ENCODE data around the gene ENG. TPM values are rescaled to one million over a fixed set of nuclear protein-coding genes. Genes with fewer than 3 reads are reported as not detected.

ENG gene
- polyA plus RNA-seq, 3 donors: 15.7 to 26.0 (median 17.9) TPM

GRCh38 chr9:127813686-127814226 is 40.7 kb downstream of the ENG start:
- peaks cover 56 to 71% of the 10 kb centered on the region in 2 donors for H3K36me3 Mint-ChIP-seq

GRCh38 chr9:127812936-127813675 is 41.4 kb downstream of the ENG start:
- Mint-ChIP-seq H3K36me3 (peaks cover 52 to 70% of the 10 kb centered on the region in 2 donors), H3K27me3 (ENCODE audit: low read depth in 3 of 3) (peaks cover 0 to 4% (median 1%) of the 10 kb centered on the region in 3 donors), H3K27ac (peak overlapping the region in 1 of 7 donors; percentile 66), H3K9me3 (no peaks in the 10 kb centered on the region), H3K4me3 (no peak overlapping the region), H3K4me1 (peaks cover 3% of the 10 kb centered on the region)
- Histone ChIP-seq H3K27me3 (ENCODE audit: control insufficient read depth in 2 of 2, insufficient read depth in 2 of 2, low read length in 2 of 2) (no peaks in the 10 kb centered on the region), H3K4me3 (replicated peaks in 1 of 3; ENCODE audit: low read depth in 2 of 3, low read length in 3 of 3) (no peak overlapping the region), H3K9ac (ENCODE audit: insufficient read depth, low read length, poor library complexity, severe bottlenecking) (no peak overlapping the region), H3K4me1 (ENCODE audit: control insufficient read depth in 1 of 2, insufficient read depth in 2 of 2, low read length in 2 of 2) (no peaks in the 10 kb centered on the region), H3K36me3 (replicated peaks in 1 of 2; ENCODE audit: control insufficient read depth in 1 of 2, insufficient read depth in 2 of 2, low read length in 2 of 2) (peaks cover 67 to 80% of the 10 kb centered on the region in 2 donors), H4K20me1 (ENCODE audit: insufficient read depth, low read length) (no peaks in the 10 kb centered on the region), H3K27ac (ENCODE audit: low read depth in 1 of 2, low read length in 2 of 2) (peak overlapping the region in 1 of 2 donors; percentile 14), H3K79me2 (ENCODE audit: insufficient read depth, low read length) (no peaks in the 10 kb centered on the region), H2AFZ (ENCODE audit: insufficient read depth, low read depth, low read length, poor library complexity, severe bottlenecking) (no peak overlapping the region), H3K4me2 (replicated peaks; ENCODE audit: extremely low read depth, low read length, poor library complexity, severe bottlenecking) (no peak overlapping the region), H3K9me3 (replicated peaks in 1 of 2; ENCODE audit: control insufficient read depth in 1 of 2, insufficient read depth in 1 of 2, low read length in 2 of 2) (no peaks in the 10 kb centered on the region)
- WGBS (ENCODE audit: insufficient coverage): 93% methylated on average over 17 of the region's 19 CpGs
- intact Hi-C loops (cut with micrococcal nuclease): no loop called here
- no peak for TF ChIP-seq CTCF (IDR thresholded peaks at IDR 0.05)
- no peak for DNase-seq

More at GRCh38 chr9:127813686-127814226, 40.7 kb downstream of the ENG start:
- Histone ChIP-seq H4K20me1 (ENCODE audit: insufficient read depth, low read length) (no peaks in the 10 kb centered on the region), H2AFZ (ENCODE audit: insufficient read depth, low read depth, low read length, poor library complexity, severe bottlenecking) (no peak overlapping the region), H3K27me3 (ENCODE audit: control insufficient read depth in 2 of 2, insufficient read depth in 2 of 2, low read length in 2 of 2) (no peaks in the 10 kb centered on the region), H3K79me2 (ENCODE audit: insufficient read depth, low read length) (no peaks in the 10 kb centered on the region), H3K4me1 (ENCODE audit: control insufficient read depth in 1 of 2, insufficient read depth in 2 of 2, low read length in 2 of 2) (no peaks in the 10 kb centered on the region), H3K9ac (ENCODE audit: insufficient read depth, low read length, poor library complexity, severe bottlenecking) (no peak overlapping the region), H3K4me3 (replicated peaks in 1 of 3; ENCODE audit: low read depth in 2 of 3, low read length in 3 of 3) (no peak overlapping the region), H3K9me3 (replicated peaks in 1 of 2; ENCODE audit: control insufficient read depth in 1 of 2, insufficient read depth in 1 of 2, low read length in 2 of 2) (no peaks in the 10 kb centered on the region), H3K27ac (ENCODE audit: low read depth in 1 of 2, low read length in 2 of 2) (peak overlapping the region in 1 of 2 donors; percentile 14), H3K4me2 (replicated peaks; ENCODE audit: extremely low read depth, low read length, poor library complexity, severe bottlenecking) (no peak overlapping the region), H3K36me3 (replicated peaks in 1 of 2; ENCODE audit: control insufficient read depth in 1 of 2, insufficient read depth in 2 of 2, low read length in 2 of 2) (peaks cover 67 to 80% of the 10 kb centered on the region in 2 donors)
- H3K27me3 Mint-ChIP-seq (ENCODE audit: low read depth in 3 of 3): peaks cover 0 to 4% (median 1%) of the 10 kb centered on the region in 3 donors
- TF ChIP-seq CTCF (IDR thresholded peaks at IDR 0.05): no peak
- intact Hi-C loops (cut with micrococcal nuclease): no loop called here
- H3K4me1 Mint-ChIP-seq: peaks cover 3% of the 10 kb centered on the region
- DNase-seq: no peak
- H3K27ac Mint-ChIP-seq: peak overlapping the region in 1 of 7 donors; percentile 6
- no peak overlapping the region for H3K4me3 Mint-ChIP-seq
- WGBS (ENCODE audit: insufficient coverage): 100% methylated on average over 3 of the region's 9 CpGs
- H3K9me3 Mint-ChIP-seq: no peaks in the 10 kb centered on the region

Measured in CD14-positive monocyte (primary cell).